ENCODE data around the gene BSG.
"Not testable (repeated sequence)": the region's sequence is repeated elsewhere in the genome, so short reads cannot be mapped to it uniquely, and the experiment has no call there.

The BSG gene

GRCh38 chr19:588093-588740, 15.8 kb downstream of the BSG start:
- DNase-seq (ENCODE audit: low read depth): peak; percentile 52

- no peak for DNase-seq (ENCODE audit: low read depth)
Observed at GRCh38 chr19:588741-589692, 16.6 kb downstream of the BSG start.

- DNase-seq (ENCODE audit: low read depth): no peak
Observed at GRCh38 chr19:589693-590395, 17.4 kb downstream of the BSG start, which contains the start of gene HCN2. Gene HCN2, plus strand, starts transcription at chr19:589881. Its CDS starts 65 bp downstream, at chr19:589946.

DNA sequence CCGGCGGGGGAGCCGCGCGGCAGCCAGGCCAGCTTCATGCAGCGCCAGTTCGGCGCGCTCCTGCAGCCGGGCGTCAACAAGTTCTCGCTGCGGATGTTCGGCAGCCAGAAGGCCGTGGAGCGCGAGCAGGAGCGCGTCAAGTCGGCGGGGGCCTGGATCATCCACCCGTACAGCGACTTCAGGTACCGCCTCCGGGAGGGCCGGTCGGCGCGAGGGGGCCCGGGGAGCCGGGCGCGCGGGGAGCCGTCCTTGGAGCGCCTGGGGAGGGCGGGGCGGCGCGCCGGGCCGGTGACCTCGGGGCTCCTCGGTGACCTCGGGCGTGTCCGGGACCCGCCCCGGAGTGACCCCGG, 18.0 kb downstream of the BSG start:
- DNase-seq (ENCODE audit: low read depth): no peak

- DNase-seq (ENCODE audit: low read depth): no peak
Observed at GRCh38 chr19:590750-591098, 18.3 kb downstream of the BSG start.

GRCh38 chr19:591099-591958, 18.9 kb downstream of the BSG start:
- no peak for DNase-seq (ENCODE audit: low read depth)

- DNase-seq (ENCODE audit: low read depth): no peak
Observed at GRCh38 chr19:592101-592500, 19.7 kb downstream of the BSG start.

- no peak for DNase-seq (ENCODE audit: low read depth)
Observed at GRCh38 chr19:593055-593454, 20.7 kb downstream of the BSG start.

DNA sequence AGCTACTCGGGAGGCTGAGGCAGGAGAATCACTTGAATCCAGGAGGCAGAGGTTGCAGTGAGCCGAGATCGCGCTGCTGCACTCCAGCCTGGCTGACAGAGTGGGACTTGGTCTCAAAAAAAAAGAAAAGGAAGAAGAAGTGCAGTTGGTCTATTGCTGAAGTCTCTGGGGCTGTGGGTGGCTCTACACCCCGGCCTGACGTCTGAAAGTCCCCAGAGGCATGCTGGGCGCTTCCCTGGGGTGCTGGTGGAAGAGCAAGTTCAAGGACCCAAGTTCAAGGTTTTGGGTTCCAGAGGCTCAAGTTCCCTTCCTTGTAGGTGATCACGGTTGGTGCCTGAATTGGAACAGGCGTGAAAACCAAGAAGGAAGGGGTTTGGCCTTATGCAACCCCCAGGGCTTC, 21.1 kb downstream of the BSG start:
- no peak for DNase-seq (ENCODE audit: low read depth)

DNA sequence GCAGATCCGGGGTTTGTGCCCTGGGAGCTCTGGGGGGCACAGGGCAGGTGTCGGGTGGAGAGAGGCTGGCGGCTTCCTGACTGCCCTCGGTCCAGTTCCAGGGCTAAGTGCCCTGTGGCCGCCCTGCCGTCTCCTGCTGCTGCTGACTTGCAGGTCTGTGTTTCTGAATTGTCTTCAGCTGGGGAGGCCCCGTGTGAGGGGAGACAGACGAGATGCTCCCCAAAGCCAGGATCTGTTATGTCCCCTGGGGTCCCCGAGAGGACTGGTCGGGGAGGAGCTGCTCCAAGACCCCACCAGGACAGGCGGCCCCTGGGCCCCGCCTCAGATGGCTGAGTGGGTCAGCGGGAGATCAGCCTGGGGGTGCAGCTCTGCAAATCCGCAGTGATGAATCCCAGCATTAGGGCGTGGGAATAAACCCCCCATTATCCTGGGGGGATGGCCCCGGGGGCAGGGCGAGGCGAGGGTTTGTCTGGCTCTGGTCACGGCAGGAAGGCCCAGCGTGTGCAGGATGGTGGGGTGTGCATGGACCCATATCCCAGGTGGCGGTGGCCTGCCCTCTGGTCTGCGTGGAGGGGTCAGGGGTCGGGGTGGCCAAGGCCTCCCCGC, 22.0 kb downstream of the BSG start:
- DNase-seq (ENCODE audit: low read depth): no peak

GRCh38 chr19:595326-596262, 23.2 kb downstream of the BSG start:
- DNase-seq (ENCODE audit: low read depth): no peak

- no peak for DNase-seq (ENCODE audit: low read depth)
Observed at GRCh38 chr19:596263-596655, 23.9 kb downstream of the BSG start.

GRCh38 chr19:597406-598315, 25.3 kb downstream of the BSG start:
- no peak for DNase-seq (ENCODE audit: low read depth)

- no peak for DNase-seq (ENCODE audit: low read depth)
Observed at GRCh38 chr19:601310-601709, 28.9 kb downstream of the BSG start.

- no peak for DNase-seq (ENCODE audit: low read depth)
Observed at GRCh38 chr19:601790-602189, 29.4 kb downstream of the BSG start.

- DNase-seq (ENCODE audit: low read depth): no peak
Observed at GRCh38 chr19:602391-603301, 30.2 kb downstream of the BSG start.

DNA sequence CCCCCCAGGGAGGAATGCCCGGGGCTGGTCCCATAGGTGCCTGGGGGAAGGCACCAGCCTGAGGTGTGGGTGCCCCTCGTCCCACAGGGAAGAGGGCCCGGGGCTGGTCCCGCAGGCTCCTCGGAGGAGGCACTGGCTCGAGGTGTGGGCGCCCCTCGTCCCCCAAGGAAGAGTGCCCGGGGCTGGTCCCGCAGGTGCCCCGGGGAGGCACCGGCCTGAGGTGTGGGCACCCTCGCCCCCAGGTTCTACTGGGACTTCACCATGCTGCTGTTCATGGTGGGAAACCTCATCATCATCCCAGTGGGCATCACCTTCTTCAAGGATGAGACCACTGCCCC, 30.9 kb downstream of the BSG start:
- DNase-seq (ENCODE audit: low read depth): not testable (repeated sequence)

DNA sequence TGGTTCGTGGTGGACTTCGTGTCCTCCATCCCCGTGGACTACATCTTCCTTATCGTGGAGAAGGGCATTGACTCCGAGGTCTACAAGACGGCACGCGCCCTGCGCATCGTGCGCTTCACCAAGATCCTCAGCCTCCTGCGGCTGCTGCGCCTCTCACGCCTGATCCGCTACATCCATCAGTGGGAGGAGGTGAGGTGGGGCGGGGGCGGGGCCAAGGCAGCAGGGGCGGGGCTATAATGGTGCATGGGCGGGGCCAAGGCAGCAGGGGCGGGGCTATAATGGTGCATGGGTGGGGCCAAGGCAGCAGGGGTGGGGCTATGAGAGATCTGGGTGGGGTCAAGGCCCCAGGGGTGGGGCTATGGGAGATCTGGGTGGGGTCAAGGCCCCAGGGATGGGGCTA, 31.4 kb downstream of the BSG start:
- DNase-seq (ENCODE audit: low read depth): not testable (repeated sequence)

All from stimulated activated CD4-positive, alpha-beta T cell treated with anti-CD3 and anti-CD28 coated beads, Interleukin-2, amount 100 ng/mL, for 4 hours (primary cell).